Measurements from ENCODE around the gene NAV3. TPM values are rescaled to one million over a fixed set of nuclear protein-coding genes. Genes with fewer than 3 reads are reported as not detected.
"Not testable (repeated sequence)": the region's sequence is repeated elsewhere in the genome, so short reads cannot be mapped to it uniquely, and the experiment has no call there.

Gene NAV3
- total RNA-seq, 1 experiment from 2014 or later = 3.0 TPM

DNA sequence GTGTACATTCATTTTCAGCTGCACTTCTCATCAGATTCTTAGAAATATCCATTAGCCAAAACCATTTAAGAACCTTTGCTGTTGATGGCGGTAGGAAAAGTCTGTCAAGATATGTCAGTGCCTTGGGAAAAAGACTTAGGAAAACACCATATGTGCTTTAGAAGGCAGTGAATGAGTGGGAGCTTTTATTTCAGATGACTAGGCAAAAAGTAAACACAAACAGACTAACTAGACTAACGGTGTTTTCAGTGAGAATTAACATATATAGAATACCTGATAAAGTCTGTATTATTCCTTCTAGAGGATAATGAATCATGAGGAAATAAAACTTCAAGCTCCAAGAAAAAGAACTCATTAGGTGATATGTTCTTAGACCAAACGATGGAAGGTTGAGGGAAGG is 418.9 kb downstream of the NAV3 start:
- H3K4me2 ChIP-seq (ENCODE audit: insufficient read depth, insufficient read length, low read length) = no peak overlapping the region
- no peak overlapping the region for H3K9ac ChIP-seq (ENCODE audit: extremely low read depth, insufficient read length, low read length)
- H3T11ph ChIP-seq (ENCODE audit: low read length) = no peak overlapping the region
- no peaks in the 10 kb centered on the region for H3K27me3 ChIP-seq (ENCODE audit: insufficient read depth, low read length)
- no peak for DNase-seq
- no peak overlapping the region for H3K56ac ChIP-seq (ENCODE audit: insufficient read length, low read depth, low read length)
- H3K4me1 Mint-ChIP-seq = peaks cover 16% of the 10 kb centered on the region in 2 experiments
- no peak overlapping the region for H3K4me3 Mint-ChIP-seq
- H2BK12ac ChIP-seq (ENCODE audit: insufficient read length, low read depth, low read length) = no peak overlapping the region
- TF ChIP-seq, protein P1, sequence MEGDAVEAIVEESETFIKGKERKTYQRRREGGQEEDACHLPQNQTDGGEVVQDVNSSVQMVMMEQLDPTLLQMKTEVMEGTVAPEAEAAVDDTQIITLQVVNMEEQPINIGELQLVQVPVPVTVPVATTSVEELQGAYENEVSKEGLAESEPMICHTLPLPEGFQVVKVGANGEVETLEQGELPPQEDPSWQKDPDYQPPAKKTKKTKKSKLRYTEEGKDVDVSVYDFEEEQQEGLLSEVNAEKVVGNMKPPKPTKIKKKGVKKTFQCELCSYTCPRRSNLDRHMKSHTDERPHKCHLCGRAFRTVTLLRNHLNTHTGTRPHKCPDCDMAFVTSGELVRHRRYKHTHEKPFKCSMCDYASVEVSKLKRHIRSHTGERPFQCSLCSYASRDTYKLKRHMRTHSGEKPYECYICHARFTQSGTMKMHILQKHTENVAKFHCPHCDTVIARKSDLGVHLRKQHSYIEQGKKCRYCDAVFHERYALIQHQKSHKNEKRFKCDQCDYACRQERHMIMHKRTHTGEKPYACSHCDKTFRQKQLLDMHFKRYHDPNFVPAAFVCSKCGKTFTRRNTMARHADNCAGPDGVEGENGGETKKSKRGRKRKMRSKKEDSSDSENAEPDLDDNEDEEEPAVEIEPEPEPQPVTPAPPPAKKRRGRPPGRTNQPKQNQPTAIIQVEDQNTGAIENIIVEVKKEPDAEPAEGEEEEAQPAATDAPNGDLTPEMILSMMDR (conservative IDR thresholded peaks at IDR 0.05) = no peak
- H3K36me3 Mint-ChIP-seq (ENCODE audit: insufficient read depth in 1 of 3, low read depth in 3 of 3) = peaks cover 0 to 3% (median 2%) of the 10 kb centered on the region in 3 experiments; a peak in 3 of 7 replicates
- H4K8ac ChIP-seq (replicated peaks; ENCODE audit: insufficient read length, low read depth, low read length) = no peak overlapping the region
- H2BK5ac ChIP-seq (ENCODE audit: insufficient read length, low read length) = no peak overlapping the region
- no peak overlapping the region for H2AFZ ChIP-seq (ENCODE audit: low read length)
- H2AK5ac ChIP-seq (ENCODE audit: insufficient read length, low read length) = no peak overlapping the region
- H3K79me2 ChIP-seq (ENCODE audit: insufficient read depth, low read length) = no peaks in the 10 kb centered on the region
- no peaks in the 10 kb centered on the region for H3K23me2 ChIP-seq (ENCODE audit: insufficient read length, low read depth, low read length, poor library complexity, severe bottlenecking)
- H2BK15ac ChIP-seq (ENCODE audit: low read depth, low read length) = no peak overlapping the region
- H3K14ac ChIP-seq (ENCODE audit: insufficient read depth, low read length) = no peak overlapping the region
- no peak overlapping the region for H3K27ac Mint-ChIP-seq
- H2BK120ac ChIP-seq (ENCODE audit: low read depth, low read length, poor library complexity, severe bottlenecking) = no peak overlapping the region
- H4K20me1 ChIP-seq (ENCODE audit: control insufficient read depth, insufficient read depth, insufficient read length) = no peaks in the 10 kb centered on the region
- no peak overlapping the region for H4K91ac ChIP-seq (ENCODE audit: insufficient read length, low read depth, low read length)
- H3K23ac ChIP-seq (ENCODE audit: insufficient read length, low read depth, low read length) = no peak overlapping the region
- H3K9me3 Mint-ChIP-seq = peaks cover 0 to 8% of the 10 kb centered on the region in 2 experiments; a peak in 3 of 5 replicates
- no peaks in the 10 kb centered on the region for H3K9me3 ChIP-seq (ENCODE audit: control insufficient read depth, low read depth, low read length)
- no peak overlapping the region for H3K18ac ChIP-seq (ENCODE audit: insufficient read length, low read depth, low read length)
- no peaks in the 10 kb centered on the region for H3K79me1 ChIP-seq (ENCODE audit: insufficient read depth, low read depth, low read length, poor library complexity, severe bottlenecking)
- no peak overlapping the region for H4K5ac ChIP-seq (ENCODE audit: insufficient read length, low read depth, low read length)
- no CpG with 5 or more reads among the region's 3 CpGs for WGBS (ENCODE audit: extremely low coverage, insufficient read length, low lambda C conversion rate)
- H3K27me3 Mint-ChIP-seq (ENCODE audit: low read depth) = peaks cover 1% of the 10 kb centered on the region; the same call in 1 of the 2 replicates
- no peak overlapping the region for H3K4ac ChIP-seq (ENCODE audit: low read depth, low read length)
- H2BK20ac ChIP-seq (ENCODE audit: low read depth, low read length, poor library complexity, severe bottlenecking) = no peak overlapping the region
- peaks cover 3% of the 10 kb centered on the region; the same call in 1 of the 2 replicates for H3K4me1 ChIP-seq (ENCODE audit: insufficient read depth, low read length)
- H3K27ac ChIP-seq (ENCODE audit: insufficient read length, low read depth, low read length) = no peak overlapping the region

DNA sequence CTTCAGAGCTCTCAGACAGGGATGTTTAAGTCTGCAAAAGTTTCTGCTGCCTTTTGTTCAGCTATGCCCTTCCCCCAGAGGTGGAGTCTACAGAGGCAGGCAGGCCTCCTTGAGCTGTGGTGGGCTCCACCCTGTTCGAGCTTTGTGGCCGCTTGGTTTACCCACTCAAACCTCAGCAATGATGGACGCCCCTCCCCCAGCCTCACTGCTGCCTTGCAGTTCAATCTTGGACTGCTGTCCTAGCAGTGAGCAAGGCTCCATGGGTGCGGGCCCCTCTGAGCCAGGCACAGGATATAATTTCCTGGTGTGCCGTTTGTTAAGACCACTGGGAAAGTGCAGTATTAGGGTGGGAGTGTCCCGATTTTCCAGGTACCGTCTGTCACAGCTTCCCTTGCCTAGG is 427.0 kb downstream of the NAV3 start:
- not testable (repeated sequence) for H3K23me2 ChIP-seq (ENCODE audit: insufficient read length, low read depth, low read length, poor library complexity, severe bottlenecking); H4K91ac ChIP-seq (ENCODE audit: insufficient read length, low read depth, low read length); H3K4me3 Mint-ChIP-seq; H3K27ac ChIP-seq (ENCODE audit: insufficient read length, low read depth, low read length); H2AK5ac ChIP-seq (ENCODE audit: insufficient read length, low read length); H3K18ac ChIP-seq (ENCODE audit: insufficient read length, low read depth, low read length); H2BK120ac ChIP-seq (ENCODE audit: low read depth, low read length, poor library complexity, severe bottlenecking); H3K9ac ChIP-seq (ENCODE audit: extremely low read depth, insufficient read length, low read length); H3K56ac ChIP-seq (ENCODE audit: insufficient read length, low read depth, low read length); H4K5ac ChIP-seq (ENCODE audit: insufficient read length, low read depth, low read length); H2BK5ac ChIP-seq (ENCODE audit: insufficient read length, low read length); H3K79me1 ChIP-seq (ENCODE audit: insufficient read depth, low read depth, low read length, poor library complexity, severe bottlenecking); H4K8ac ChIP-seq (replicated peaks; ENCODE audit: insufficient read length, low read depth, low read length); H3K27me3 ChIP-seq (ENCODE audit: insufficient read depth, low read length); H2BK20ac ChIP-seq (ENCODE audit: low read depth, low read length, poor library complexity, severe bottlenecking); H2AFZ ChIP-seq (ENCODE audit: low read length); H3K4ac ChIP-seq (ENCODE audit: low read depth, low read length); H2BK12ac ChIP-seq (ENCODE audit: insufficient read length, low read depth, low read length); H3K4me2 ChIP-seq (ENCODE audit: insufficient read depth, insufficient read length, low read length); H2BK15ac ChIP-seq (ENCODE audit: low read depth, low read length); H3T11ph ChIP-seq (ENCODE audit: low read length); H3K79me2 ChIP-seq (ENCODE audit: insufficient read depth, low read length); DNase-seq; H3K27me3 Mint-ChIP-seq (ENCODE audit: low read depth); H3K14ac ChIP-seq (ENCODE audit: insufficient read depth, low read length); H3K4me1 Mint-ChIP-seq; H3K23ac ChIP-seq (ENCODE audit: insufficient read length, low read depth, low read length); H4K20me1 ChIP-seq (ENCODE audit: control insufficient read depth, insufficient read depth, insufficient read length); H3K4me1 ChIP-seq (ENCODE audit: insufficient read depth, low read length)
- peaks cover 12% of the 10 kb centered on the region for H3K9me3 ChIP-seq (ENCODE audit: control insufficient read depth, low read depth, low read length)
- H3K9me3 Mint-ChIP-seq = peaks cover 22 to 27% of the 10 kb centered on the region in 2 experiments
- 0 out of 7 replicates have a peak overlapping the region, but pooled peaks of 1 of the 3 experiments have one; percentile 41 for H3K27ac Mint-ChIP-seq
- no CpG with 5 or more reads among the region's 7 CpGs for WGBS (ENCODE audit: extremely low coverage, insufficient read length, low lambda C conversion rate)
- H3K36me3 Mint-ChIP-seq (ENCODE audit: insufficient read depth in 1 of 3, low read depth in 3 of 3) = peaks cover 11 to 28% (median 13%) of the 10 kb centered on the region in 3 experiments
